SK-N-SH (cell line): ENCODE data around the gene SMPD3. TPM values are rescaled to one million over a fixed set of nuclear protein-coding genes. Genes with fewer than 3 reads are reported as not detected.
A peak's percentile ranks its signal among the peaks of the same experiment; 100 is the strongest.

Experiments used
- CTCF ChIA-PET: fragments of 300-600, 350-600 bp; formaldehyde crosslinking; extraction: SDS; loops from one replicate; lab custom pipeline; 2021; lab: Yijun Ruan, JAX
- POLR2A ChIA-PET: fragments of 350-600 bp; sonication (Branson Sonifier 250); formaldehyde crosslinking; extraction: SDS; loops from one replicate; lab custom pipeline; 2020; ENCODE audit warnings: antibody characterized with exemption, inconsistent platforms; lab: Yijun Ruan, JAX
- DNase-seq: peaks from one replicate; pipeline ENCODE4 v3.0.0; 2012
- H2AFZ ChIP-seq: fragments of 200-600 bp; sonication (generic); 2 replicates; pipeline ENCODE4 v1.8.1; 2016; ENCODE audit warnings: antibody characterized with exemption, mild to moderate bottlenecking, low read depth
- H3F3A ChIP-seq: fragments of 200-600 bp; sonication (generic); replicated peaks from 2 replicates; pipeline ENCODE3; 2016; ENCODE audit warnings: antibody characterized with exemption, mild to moderate bottlenecking; ENCODE audit not compliant: insufficient read depth
- H3K27ac ChIP-seq, 2 experiments: fragments of 200-500 bp in 1 of 2; fragments of 200-600 bp in 1 of 2; sonication (Bioruptor generic) in 1 of 2; sonication (generic), shearing (Covaris generic) in 1 of 2; 2 replicates each; pipeline versions ENCODE4 v1.5.1 to v1.6.1; 2014 to 2016; ENCODE audit warnings: low read depth in 2 of 2, inconsistent platforms in 1 of 2, low read length in 1 of 2, mild to moderate bottlenecking in 1 of 2, mixed read lengths in 1 of 2
- H3K27me3 ChIP-seq: fragments of 200-600 bp; sonication (generic), shearing (Covaris generic); 2 replicates; pipeline ENCODE4 v1.6.1; 2016; ENCODE audit warnings: mixed run types; ENCODE audit not compliant: insufficient read depth
- H3K36me3 ChIP-seq, 2 experiments: fragments of 200-500 bp in 1 of 2; fragments of 200-600 bp in 1 of 2; sonication (Bioruptor generic) in 1 of 2; sonication (generic) in 1 of 2; replicated peaks in 1 of 2; 2 replicates each; pipeline versions ENCODE3 to v1.5.1; 2014 to 2016; ENCODE audit warnings: low read length in 1 of 2, mild to moderate bottlenecking in 1 of 2; ENCODE audit not compliant: insufficient read depth in 2 of 2, control insufficient read depth in 1 of 2
- H3K4me1 ChIP-seq, 2 experiments: fragments of 200-500 bp in 1 of 2; fragments of 200-600 bp in 1 of 2; sonication (Bioruptor generic) in 1 of 2; sonication (generic), shearing (Covaris generic) in 1 of 2; 2 replicates each; pipeline versions ENCODE4 v1.5.1 to v1.6.1; 2014 to 2016; ENCODE audit warnings: low read depth in 1 of 2, low read length in 1 of 2, mixed run types in 1 of 2; ENCODE audit not compliant: insufficient read depth in 2 of 2, control insufficient read depth in 1 of 2
- H3K4me2 ChIP-seq: fragments of 200-600 bp; sonication (generic), shearing (Covaris generic); 2 replicates; pipeline ENCODE4 v1.6.1; 2017; ENCODE audit warnings: mixed run types
- H3K4me3 ChIP-seq, 2 experiments: fragments of 200-500 bp in 1 of 2; fragments of 200-600 bp in 1 of 2; sonication (Bioruptor generic) in 1 of 2; sonication (generic), shearing (Covaris generic) in 1 of 2; 2 replicates each; pipeline versions ENCODE4 v1.5.1 to v1.8.1; 2014 to 2016; ENCODE audit warnings: low read depth in 2 of 2, inconsistent platforms in 1 of 2, low read length in 1 of 2, mild to moderate bottlenecking in 1 of 2, mixed read lengths in 1 of 2, moderate library complexity in 1 of 2
- H3K79me2 ChIP-seq: fragments of 200-600 bp; sonication (generic); 2 replicates; pipeline ENCODE4 v1.8.1; 2017; ENCODE audit warnings: mild to moderate bottlenecking; ENCODE audit not compliant: insufficient read depth
- H3K9ac ChIP-seq: fragments of 200-600 bp; sonication (generic); 2 replicates; pipeline ENCODE4 v1.6.1; 2017; ENCODE audit warnings: mixed run types
- H3K9me2 ChIP-seq: fragments of 200-600 bp; sonication (generic); 2 replicates; pipeline ENCODE4 v1.6.1; 2017; ENCODE audit warnings: mixed run types
- H3K9me3 ChIP-seq: fragments of 200-600 bp; sonication (generic); 2 replicates; pipeline ENCODE4 v1.6.1; 2017; ENCODE audit warnings: mixed run types, mild to moderate bottlenecking, moderate library complexity
- H4K20me1 ChIP-seq: fragments of 200-600 bp; sonication (generic); 2 replicates; pipeline ENCODE4 v1.6.1; 2017; ENCODE audit warnings: mild to moderate bottlenecking, mixed run types; ENCODE audit not compliant: insufficient read depth
- FOSL2 ChIP-seq: IDR thresholded peaks from 2 replicates; pipeline ENCODE4 v1.4.0; 2012; ENCODE audit warnings: low read depth, mild to moderate bottlenecking, moderate library complexity, borderline replicate concordance
- FOXJ3 ChIP-seq: sonication (generic); formaldehyde crosslinking; IDR thresholded peaks from 2 replicates; pipeline ENCODE4 v1.5.1; 2020; ENCODE audit warnings: mild to moderate bottlenecking, missing genetic modification reagents
- FOXM1 ChIP-seq: IDR thresholded peaks from 2 replicates; pipeline ENCODE4 v1.4.0; 2012; ENCODE audit warnings: low read depth, mild to moderate bottlenecking
- GABPA ChIP-seq: IDR thresholded peaks from 2 replicates; pipeline ENCODE4 v1.4.0; 2012; ENCODE audit warnings: low read depth, mild to moderate bottlenecking
- GATA2 ChIP-seq: sonication (generic); formaldehyde crosslinking; IDR thresholded peaks from 2 replicates; pipeline ENCODE4 v1.5.0; 2020; ENCODE audit warnings: mild to moderate bottlenecking, missing genetic modification reagents
- MXI1 ChIP-seq: IDR thresholded peaks from 2 replicates; pipeline ENCODE4 v1.6.1; 2012; ENCODE audit warnings: mild to moderate bottlenecking, low read depth, low read length, improper control_type of control experiment
- POLR2AphosphoS5 ChIP-seq: IDR thresholded peaks from 2 replicates; pipeline ENCODE4 v1.6.1; 2012; ENCODE audit warnings: low read depth, low read length
- RAD21 ChIP-seq: IDR thresholded peaks from 2 replicates; pipeline ENCODE4 v1.6.1; 2012; ENCODE audit warnings: mild to moderate bottlenecking, low read length
- RCOR1 ChIP-seq: fragments of 150-350 bp; IDR thresholded peaks from 2 replicates; pipeline ENCODE4 v1.6.1; 2017; ENCODE audit warnings: antibody characterized with exemption, low read length
- RFX5 ChIP-seq: IDR thresholded peaks from 2 replicates; pipeline ENCODE4 v1.6.1; 2012; ENCODE audit warnings: mild to moderate bottlenecking, improper control_type of control experiment, low read length
- RXRA ChIP-seq: IDR thresholded peaks from 2 replicates; pipeline ENCODE4 v1.4.0; 2012; ENCODE audit warnings: low read depth, mild to moderate bottlenecking, borderline replicate concordance
- TAF1 ChIP-seq: IDR thresholded peaks from 2 replicates; pipeline ENCODE4 v1.6.1; 2012; ENCODE audit warnings: low read depth, mild to moderate bottlenecking, low read length, moderate library complexity, borderline replicate concordance
- YY1 ChIP-seq: IDR thresholded peaks from 2 replicates; pipeline ENCODE4 v1.4.0; 2012; ENCODE audit warnings: low read depth, mild to moderate bottlenecking
- WGBS: methylation state at CpG from one replicate; pipeline ENCODE4 v1.1.6; 2017; ENCODE audit warnings: low lambda C conversion rate; 5-methylcytosine and 5-hydroxymethylcytosine counted together
- polyA plus RNA-seq, 3 experiments: library from polyadenylated mRNA; depleted of rRNA; stranded (reverse); fragments of >200 nt; gene quantifications; 2 replicates each; pipeline ENCODE4 v1.2.3, GENCODE V29; 2012
- TF ChIP-seq, protein P1 (sequence below): fragments of 150-350 bp; IDR thresholded peaks from 2 replicates; pipeline ENCODE4 v1.6.1; 2017; ENCODE audit warnings: antibody characterized with exemption, low read length, low read depth, borderline replicate concordance
- TF ChIP-seq, protein P2 (sequence below): IDR thresholded peaks from 2 replicates; pipeline ENCODE4; 2012
- TF ChIP-seq, protein P3 (sequence below): fragments of 150-350 bp; IDR thresholded peaks from 2 replicates; pipeline ENCODE4 v1.6.1; 2016; ENCODE audit warnings: mild to moderate bottlenecking, low read depth, low read length
- TF ChIP-seq, protein P4 (sequence below): IDR thresholded peaks from 2 replicates; pipeline ENCODE4 v1.4.0; 2012; ENCODE audit warnings: low read depth, borderline replicate concordance
- TF ChIP-seq, protein P5 (sequence below): IDR thresholded peaks from 2 replicates; pipeline ENCODE4 v1.4.0; 2012; ENCODE audit warnings: low read depth, borderline replicate concordance
- TF ChIP-seq, protein P6 (sequence below): IDR thresholded peaks from 2 replicates; pipeline ENCODE4 v1.6.1; 2012; ENCODE audit warnings: mild to moderate bottlenecking, low read depth, low read length, moderate library complexity
- TF ChIP-seq, protein P7 (sequence below): fragments of 200-600 bp; sonication (generic); IDR thresholded peaks from 2 replicates; pipeline ENCODE4 v1.6.1; 2017; ENCODE audit warnings: antibody characterized with exemption, mild to moderate bottlenecking, moderate library complexity

The SMPD3 gene
- polyA plus RNA-seq, 1 of the 3 experiments (the other 2 are of a cell fraction), result 0.38 TPM

DNA sequence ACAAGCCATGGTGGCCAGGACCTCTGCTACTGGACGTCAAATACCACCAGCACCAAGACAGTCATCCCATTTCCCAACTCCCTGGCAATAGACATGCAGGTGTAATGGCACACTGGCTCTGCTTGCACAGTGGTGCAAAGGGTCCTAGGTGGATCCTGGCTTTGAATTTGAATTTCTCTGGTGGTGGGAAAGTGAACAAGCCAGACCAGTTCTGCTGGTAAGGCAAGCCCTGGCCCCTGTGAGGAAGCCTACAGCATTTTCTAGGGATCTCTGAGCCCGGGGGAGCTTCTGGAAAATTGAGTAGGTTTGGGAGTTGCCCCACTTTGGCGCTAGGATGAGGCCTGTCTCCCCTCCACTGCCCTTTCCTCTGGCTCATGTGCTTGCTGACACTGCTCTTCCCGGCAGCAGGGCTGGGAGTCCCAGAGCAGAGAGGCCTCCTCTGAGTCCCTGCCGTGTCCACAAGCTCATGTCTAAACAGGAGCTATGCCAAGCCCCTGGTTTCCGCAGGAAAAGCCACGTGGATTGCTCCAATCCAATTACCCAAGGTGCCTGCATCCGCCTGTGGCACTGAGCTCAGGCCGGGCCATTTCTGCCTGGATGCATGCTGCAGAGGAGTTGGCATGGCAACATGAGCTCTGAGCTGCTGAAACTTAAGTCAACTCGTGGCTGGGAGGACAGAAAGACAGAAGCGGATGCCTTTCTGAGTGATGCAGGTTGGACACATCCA is 70.5 kb downstream of the SMPD3 start:
- ChIA-PET POLR2A (interaction anchor here (0.7 to 2.1 kb wide), 2 partner anchors 16 to 28 kb away, joined by 3 to 10 read pairs; no protein-coding TSS in a partner anchor), CTCF (interaction anchor here (0.8 to 1.9 kb wide), 7 partner anchors 10 to 151 kb away, joined by 3 to 12 read pairs (median 5); no protein-coding TSS in a partner anchor)
- Histone ChIP-seq H3K4me3 (no peak overlapping the region), H3K36me3 (no peaks in the 10 kb centered on the region), H3F3A (no peaks in the 10 kb centered on the region), H3K9me3 (no peaks in the 10 kb centered on the region), H3K4me1 (peaks cover 0 to 24% of the 10 kb centered on the region in 2 experiments; a peak in 1 of 4 replicates), H3K4me2 (no peak overlapping the region), H3K79me2 (no peaks in the 10 kb centered on the region), H3K27me3 (no peaks in the 10 kb centered on the region), H3K9ac (no peak overlapping the region), H2AFZ (no peak overlapping the region), H3K27ac (peak overlapping the region in 1 of 2 experiments; percentile 74; a peak in 2 of 4 replicates), H3K9me2 (no peaks in the 10 kb centered on the region), H4K20me1 (no peaks in the 10 kb centered on the region)
- peak; percentile 89 for DNase-seq
- 36% methylated on average over 11 of the region's 11 CpGs for WGBS
- TF ChIP-seq, protein P1, sequence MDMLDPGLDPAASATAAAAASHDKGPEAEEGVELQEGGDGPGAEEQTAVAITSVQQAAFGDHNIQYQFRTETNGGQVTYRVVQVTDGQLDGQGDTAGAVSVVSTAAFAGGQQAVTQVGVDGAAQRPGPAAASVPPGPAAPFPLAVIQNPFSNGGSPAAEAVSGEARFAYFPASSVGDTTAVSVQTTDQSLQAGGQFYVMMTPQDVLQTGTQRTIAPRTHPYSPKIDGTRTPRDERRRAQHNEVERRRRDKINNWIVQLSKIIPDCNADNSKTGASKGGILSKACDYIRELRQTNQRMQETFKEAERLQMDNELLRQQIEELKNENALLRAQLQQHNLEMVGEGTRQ, result no peak
- TF ChIP-seq, protein P2, sequence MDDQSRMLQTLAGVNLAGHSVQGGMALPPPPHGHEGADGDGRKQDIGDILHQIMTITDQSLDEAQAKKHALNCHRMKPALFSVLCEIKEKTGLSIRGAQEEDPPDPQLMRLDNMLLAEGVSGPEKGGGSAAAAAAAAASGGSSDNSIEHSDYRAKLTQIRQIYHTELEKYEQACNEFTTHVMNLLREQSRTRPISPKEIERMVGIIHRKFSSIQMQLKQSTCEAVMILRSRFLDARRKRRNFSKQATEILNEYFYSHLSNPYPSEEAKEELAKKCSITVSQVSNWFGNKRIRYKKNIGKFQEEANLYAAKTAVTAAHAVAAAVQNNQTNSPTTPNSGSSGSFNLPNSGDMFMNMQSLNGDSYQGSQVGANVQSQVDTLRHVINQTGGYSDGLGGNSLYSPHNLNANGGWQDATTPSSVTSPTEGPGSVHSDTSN, result no peak
- TF ChIP-seq, protein P3, sequence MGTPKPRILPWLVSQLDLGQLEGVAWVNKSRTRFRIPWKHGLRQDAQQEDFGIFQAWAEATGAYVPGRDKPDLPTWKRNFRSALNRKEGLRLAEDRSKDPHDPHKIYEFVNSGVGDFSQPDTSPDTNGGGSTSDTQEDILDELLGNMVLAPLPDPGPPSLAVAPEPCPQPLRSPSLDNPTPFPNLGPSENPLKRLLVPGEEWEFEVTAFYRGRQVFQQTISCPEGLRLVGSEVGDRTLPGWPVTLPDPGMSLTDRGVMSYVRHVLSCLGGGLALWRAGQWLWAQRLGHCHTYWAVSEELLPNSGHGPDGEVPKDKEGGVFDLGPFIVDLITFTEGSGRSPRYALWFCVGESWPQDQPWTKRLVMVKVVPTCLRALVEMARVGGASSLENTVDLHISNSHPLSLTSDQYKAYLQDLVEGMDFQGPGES, result no peak
- TF ChIP-seq RAD21 (peak; percentile 3; the same call in 1 of the 2 replicates), GATA2 (CRISPR knock-in tag) (no peak), RFX5 (no peak), FOSL2 (no peak), POLR2AphosphoS5 (no peak), RCOR1 (no peak), FOXJ3 (CRISPR knock-in tag) (peak; percentile 18; the same call in 1 of the 2 replicates), MXI1 (peak; percentile 98), GABPA (no peak), FOXM1 (no peak), YY1 (no peak), RXRA (no peak), TAF1 (no peak)
- TF ChIP-seq, protein P4, sequence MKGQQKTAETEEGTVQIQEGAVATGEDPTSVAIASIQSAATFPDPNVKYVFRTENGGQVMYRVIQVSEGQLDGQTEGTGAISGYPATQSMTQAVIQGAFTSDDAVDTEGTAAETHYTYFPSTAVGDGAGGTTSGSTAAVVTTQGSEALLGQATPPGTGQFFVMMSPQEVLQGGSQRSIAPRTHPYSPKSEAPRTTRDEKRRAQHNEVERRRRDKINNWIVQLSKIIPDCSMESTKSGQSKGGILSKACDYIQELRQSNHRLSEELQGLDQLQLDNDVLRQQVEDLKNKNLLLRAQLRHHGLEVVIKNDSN, result no peak
- TF ChIP-seq, protein P5, sequence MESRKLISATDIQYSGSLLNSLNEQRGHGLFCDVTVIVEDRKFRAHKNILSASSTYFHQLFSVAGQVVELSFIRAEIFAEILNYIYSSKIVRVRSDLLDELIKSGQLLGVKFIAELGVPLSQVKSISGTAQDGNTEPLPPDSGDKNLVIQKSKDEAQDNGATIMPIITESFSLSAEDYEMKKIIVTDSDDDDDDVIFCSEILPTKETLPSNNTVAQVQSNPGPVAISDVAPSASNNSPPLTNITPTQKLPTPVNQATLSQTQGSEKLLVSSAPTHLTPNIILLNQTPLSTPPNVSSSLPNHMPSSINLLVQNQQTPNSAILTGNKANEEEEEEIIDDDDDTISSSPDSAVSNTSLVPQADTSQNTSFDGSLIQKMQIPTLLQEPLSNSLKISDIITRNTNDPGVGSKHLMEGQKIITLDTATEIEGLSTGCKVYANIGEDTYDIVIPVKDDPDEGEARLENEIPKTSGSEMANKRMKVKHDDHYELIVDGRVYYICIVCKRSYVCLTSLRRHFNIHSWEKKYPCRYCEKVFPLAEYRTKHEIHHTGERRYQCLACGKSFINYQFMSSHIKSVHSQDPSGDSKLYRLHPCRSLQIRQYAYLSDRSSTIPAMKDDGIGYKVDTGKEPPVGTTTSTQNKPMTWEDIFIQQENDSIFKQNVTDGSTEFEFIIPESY, result no peak
- TF ChIP-seq, protein P6, sequence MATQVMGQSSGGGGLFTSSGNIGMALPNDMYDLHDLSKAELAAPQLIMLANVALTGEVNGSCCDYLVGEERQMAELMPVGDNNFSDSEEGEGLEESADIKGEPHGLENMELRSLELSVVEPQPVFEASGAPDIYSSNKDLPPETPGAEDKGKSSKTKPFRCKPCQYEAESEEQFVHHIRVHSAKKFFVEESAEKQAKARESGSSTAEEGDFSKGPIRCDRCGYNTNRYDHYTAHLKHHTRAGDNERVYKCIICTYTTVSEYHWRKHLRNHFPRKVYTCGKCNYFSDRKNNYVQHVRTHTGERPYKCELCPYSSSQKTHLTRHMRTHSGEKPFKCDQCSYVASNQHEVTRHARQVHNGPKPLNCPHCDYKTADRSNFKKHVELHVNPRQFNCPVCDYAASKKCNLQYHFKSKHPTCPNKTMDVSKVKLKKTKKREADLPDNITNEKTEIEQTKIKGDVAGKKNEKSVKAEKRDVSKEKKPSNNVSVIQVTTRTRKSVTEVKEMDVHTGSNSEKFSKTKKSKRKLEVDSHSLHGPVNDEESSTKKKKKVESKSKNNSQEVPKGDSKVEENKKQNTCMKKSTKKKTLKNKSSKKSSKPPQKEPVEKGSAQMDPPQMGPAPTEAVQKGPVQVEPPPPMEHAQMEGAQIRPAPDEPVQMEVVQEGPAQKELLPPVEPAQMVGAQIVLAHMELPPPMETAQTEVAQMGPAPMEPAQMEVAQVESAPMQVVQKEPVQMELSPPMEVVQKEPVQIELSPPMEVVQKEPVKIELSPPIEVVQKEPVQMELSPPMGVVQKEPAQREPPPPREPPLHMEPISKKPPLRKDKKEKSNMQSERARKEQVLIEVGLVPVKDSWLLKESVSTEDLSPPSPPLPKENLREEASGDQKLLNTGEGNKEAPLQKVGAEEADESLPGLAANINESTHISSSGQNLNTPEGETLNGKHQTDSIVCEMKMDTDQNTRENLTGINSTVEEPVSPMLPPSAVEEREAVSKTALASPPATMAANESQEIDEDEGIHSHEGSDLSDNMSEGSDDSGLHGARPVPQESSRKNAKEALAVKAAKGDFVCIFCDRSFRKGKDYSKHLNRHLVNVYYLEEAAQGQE, result no peak
- TF ChIP-seq, protein P7, sequence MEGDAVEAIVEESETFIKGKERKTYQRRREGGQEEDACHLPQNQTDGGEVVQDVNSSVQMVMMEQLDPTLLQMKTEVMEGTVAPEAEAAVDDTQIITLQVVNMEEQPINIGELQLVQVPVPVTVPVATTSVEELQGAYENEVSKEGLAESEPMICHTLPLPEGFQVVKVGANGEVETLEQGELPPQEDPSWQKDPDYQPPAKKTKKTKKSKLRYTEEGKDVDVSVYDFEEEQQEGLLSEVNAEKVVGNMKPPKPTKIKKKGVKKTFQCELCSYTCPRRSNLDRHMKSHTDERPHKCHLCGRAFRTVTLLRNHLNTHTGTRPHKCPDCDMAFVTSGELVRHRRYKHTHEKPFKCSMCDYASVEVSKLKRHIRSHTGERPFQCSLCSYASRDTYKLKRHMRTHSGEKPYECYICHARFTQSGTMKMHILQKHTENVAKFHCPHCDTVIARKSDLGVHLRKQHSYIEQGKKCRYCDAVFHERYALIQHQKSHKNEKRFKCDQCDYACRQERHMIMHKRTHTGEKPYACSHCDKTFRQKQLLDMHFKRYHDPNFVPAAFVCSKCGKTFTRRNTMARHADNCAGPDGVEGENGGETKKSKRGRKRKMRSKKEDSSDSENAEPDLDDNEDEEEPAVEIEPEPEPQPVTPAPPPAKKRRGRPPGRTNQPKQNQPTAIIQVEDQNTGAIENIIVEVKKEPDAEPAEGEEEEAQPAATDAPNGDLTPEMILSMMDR, result no peak
